ENCODE results near the gene RANBP17. TPM values are rescaled to one million over a fixed set of nuclear protein-coding genes. Genes with fewer than 3 reads are reported as not detected.

The RANBP17 gene
- total RNA-seq, 6 donors from 2014 or later: 12.6 to 81.4 (median 23.9) TPM

DNA sequence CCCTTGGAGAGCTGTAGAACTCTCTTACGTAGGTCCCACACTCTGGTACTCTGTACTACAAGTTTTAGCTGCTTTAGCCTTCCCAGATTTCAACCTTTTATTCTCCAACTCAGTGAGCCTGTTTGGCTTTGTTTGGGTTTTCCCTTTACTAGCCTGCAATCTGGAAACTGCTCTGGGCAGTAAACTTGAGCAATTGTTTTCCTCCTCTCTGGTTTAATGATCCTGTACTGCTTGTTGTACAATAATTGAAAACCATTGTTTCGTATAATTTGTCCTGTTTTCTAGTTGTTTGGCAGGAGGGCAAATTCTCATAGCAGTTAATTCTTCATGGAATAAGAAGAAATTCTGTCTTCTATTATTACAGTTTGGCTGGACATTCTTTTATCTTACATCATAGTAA is 384.4 kb downstream of the RANBP17 start:
- TF ChIP-seq, protein P1, sequence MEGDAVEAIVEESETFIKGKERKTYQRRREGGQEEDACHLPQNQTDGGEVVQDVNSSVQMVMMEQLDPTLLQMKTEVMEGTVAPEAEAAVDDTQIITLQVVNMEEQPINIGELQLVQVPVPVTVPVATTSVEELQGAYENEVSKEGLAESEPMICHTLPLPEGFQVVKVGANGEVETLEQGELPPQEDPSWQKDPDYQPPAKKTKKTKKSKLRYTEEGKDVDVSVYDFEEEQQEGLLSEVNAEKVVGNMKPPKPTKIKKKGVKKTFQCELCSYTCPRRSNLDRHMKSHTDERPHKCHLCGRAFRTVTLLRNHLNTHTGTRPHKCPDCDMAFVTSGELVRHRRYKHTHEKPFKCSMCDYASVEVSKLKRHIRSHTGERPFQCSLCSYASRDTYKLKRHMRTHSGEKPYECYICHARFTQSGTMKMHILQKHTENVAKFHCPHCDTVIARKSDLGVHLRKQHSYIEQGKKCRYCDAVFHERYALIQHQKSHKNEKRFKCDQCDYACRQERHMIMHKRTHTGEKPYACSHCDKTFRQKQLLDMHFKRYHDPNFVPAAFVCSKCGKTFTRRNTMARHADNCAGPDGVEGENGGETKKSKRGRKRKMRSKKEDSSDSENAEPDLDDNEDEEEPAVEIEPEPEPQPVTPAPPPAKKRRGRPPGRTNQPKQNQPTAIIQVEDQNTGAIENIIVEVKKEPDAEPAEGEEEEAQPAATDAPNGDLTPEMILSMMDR (IDR thresholded peaks at IDR 0.05): no peak
- no peak for TF ChIP-seq EP300 (IDR thresholded peaks at IDR 0.05)
- no peak for TF ChIP-seq POLR2AphosphoS5 (IDR thresholded peaks at IDR 0.05)
- no peak for TF ChIP-seq POLR2A (IDR thresholded peaks at IDR 0.05)
- DNase-seq (no peak), ATAC-seq (ENCODE audit: low FRiP score in 2 of 2) (no peak)
- peaks cover 0 to 7% (median 0%) of the 10 kb centered on the region in 4 donors for H3K9me3 ChIP-seq
- H3K4me3 ChIP-seq: no peak overlapping the region
- no peaks in the 10 kb centered on the region for H3K4me1 ChIP-seq
- peaks cover 0 to 5% (median 0%) of the 10 kb centered on the region in 4 donors for H3K36me3 ChIP-seq
- H3K27me3 ChIP-seq: no peaks in the 10 kb centered on the region
- WGBS, 2 donors: 90 to 91% methylated on average over 2 of the region's 2 CpGs
- H3K27ac ChIP-seq: no peak overlapping the region

DNA sequence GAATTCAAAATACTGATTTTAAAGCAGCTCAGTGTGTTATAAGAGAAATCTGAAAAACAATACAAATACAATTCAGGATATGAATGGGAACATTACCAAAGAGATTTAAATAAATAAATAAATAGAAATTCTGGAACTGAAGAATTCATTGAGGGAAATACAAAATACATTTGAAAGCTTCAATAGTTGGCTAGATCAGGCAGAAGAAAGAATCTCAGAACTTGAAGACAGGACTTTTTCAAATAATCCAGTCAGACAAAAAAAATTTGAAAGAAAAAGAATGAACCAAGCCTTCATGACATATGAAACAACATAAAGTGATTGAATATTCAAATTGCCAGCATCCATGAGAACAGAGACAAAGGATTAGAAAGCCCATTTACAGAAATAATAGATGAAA is 387.6 kb downstream of the RANBP17 start:
- H3K9me3 ChIP-seq: peaks cover 0 to 7% (median 0%) of the 10 kb centered on the region in 4 donors
- no peaks in the 10 kb centered on the region for H3K27me3 ChIP-seq
- no peaks in the 10 kb centered on the region for H3K4me1 ChIP-seq
- ATAC-seq (ENCODE audit: low FRiP score in 2 of 2): no peak
- no peak for TF ChIP-seq EP300 (IDR thresholded peaks at IDR 0.05)
- TF ChIP-seq POLR2AphosphoS5 (IDR thresholded peaks at IDR 0.05): no peak
- TF ChIP-seq, protein P1 (IDR thresholded peaks at IDR 0.05): no peak
- no peak for TF ChIP-seq POLR2A (IDR thresholded peaks at IDR 0.05)
- peaks cover 0 to 5% (median 0%) of the 10 kb centered on the region in 4 donors for H3K36me3 ChIP-seq
- DNase-seq: no peak
- no peak overlapping the region for H3K27ac ChIP-seq
- H3K4me3 ChIP-seq: no peak overlapping the region

DNA sequence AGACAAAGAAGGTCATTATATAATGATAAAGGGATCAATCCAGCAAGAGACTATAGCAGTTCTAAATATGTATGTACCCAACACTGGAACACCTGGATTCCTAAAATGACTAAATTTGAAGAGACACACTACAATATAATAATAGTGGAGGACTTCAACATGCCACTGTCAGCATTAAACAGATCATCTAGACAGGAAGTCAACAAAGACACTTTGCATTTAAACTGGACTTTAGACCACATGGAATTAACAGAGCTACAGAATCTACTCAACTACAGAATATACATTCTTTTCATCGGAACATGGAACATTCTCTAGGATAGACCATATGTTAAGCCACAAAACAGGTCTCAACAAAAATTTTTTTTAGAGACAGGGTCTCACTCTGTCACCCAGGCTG is 388.9 kb downstream of the RANBP17 start:
- DNase-seq (no peak), ATAC-seq (ENCODE audit: low FRiP score in 2 of 2) (no peak)
- 92 to 100% methylated on average over 1 of the region's 1 CpG for WGBS, 2 donors
- H3K4me1 ChIP-seq: no peaks in the 10 kb centered on the region
- H3K36me3 ChIP-seq: peaks cover 0 to 5% (median 0%) of the 10 kb centered on the region in 4 donors
- peaks cover 0 to 7% (median 0%) of the 10 kb centered on the region in 4 donors for H3K9me3 ChIP-seq
- TF ChIP-seq POLR2A (IDR thresholded peaks at IDR 0.05): no peak
- TF ChIP-seq, protein P1 (IDR thresholded peaks at IDR 0.05): no peak
- no peak for TF ChIP-seq POLR2AphosphoS5 (IDR thresholded peaks at IDR 0.05)
- no peak for TF ChIP-seq EP300 (IDR thresholded peaks at IDR 0.05)
- H3K27me3 ChIP-seq: no peaks in the 10 kb centered on the region
- no peak overlapping the region for H3K4me3 ChIP-seq
- no peak overlapping the region for H3K27ac ChIP-seq

DNA sequence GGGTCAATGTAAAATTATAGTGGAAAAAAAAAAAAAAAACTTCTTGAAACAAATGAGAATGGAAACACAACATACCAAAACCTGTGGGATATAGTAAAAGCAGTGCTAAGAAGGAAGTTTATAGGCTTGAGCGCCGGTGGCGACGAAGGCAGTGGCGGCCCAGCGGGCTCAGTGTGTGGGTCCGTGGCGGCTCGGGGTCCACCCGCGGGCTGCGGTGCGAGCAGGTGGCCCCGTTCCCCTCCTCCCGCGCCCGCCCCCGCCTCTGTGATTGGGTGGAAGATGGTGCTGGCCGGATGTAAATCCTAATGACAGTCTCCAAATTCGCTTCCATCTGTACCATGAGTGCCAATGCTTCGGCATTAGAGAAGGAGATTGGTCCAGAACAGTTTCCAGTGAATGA is 389.7 kb downstream of the RANBP17 start:
- Histone ChIP-seq H3K36me3 (peaks cover 0 to 5% (median 0%) of the 10 kb centered on the region in 4 donors), H3K4me3 (no peak overlapping the region), H3K4me1 (no peaks in the 10 kb centered on the region), H3K9me3 (peaks cover 0 to 7% (median 0%) of the 10 kb centered on the region in 4 donors), H3K27ac (no peak overlapping the region), H3K27me3 (no peaks in the 10 kb centered on the region)
- DNase-seq (peak in 1 of 2 donors; percentile 72), ATAC-seq (ENCODE audit: low FRiP score in 2 of 2) (no peak)
- TF ChIP-seq POLR2A (IDR thresholded peaks at IDR 0.05) (no peak), EP300 (IDR thresholded peaks at IDR 0.05) (no peak), POLR2AphosphoS5 (IDR thresholded peaks at IDR 0.05) (no peak)
- TF ChIP-seq, protein P1 (IDR thresholded peaks at IDR 0.05): no peak
- WGBS, 2 donors: 92 to 94% methylated on average over 21 of the region's 21 CpGs

DNA sequence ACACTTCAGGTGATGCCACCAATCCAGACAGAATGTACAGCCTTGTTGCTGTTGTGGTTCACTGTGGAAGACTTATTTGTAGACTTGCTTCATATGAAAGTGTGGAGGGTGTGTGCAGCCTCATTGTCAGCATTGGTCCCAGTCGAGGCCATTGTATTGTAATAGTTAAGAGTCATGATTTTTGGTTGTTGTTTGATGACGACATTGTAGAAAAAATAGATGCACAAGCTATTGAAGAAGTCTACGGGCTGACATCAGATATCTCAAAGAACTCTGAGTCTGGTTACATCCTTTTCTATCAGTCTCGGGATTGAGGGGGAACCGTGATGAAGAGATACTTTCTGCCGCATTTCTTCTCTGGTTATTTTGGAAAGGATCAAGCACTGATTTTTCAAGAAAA is 390.9 kb downstream of the RANBP17 start:
- Histone ChIP-seq H3K27ac (no peak overlapping the region), H3K4me1 (no peaks in the 10 kb centered on the region), H3K9me3 (peaks cover 0 to 7% (median 0%) of the 10 kb centered on the region in 4 donors), H3K27me3 (no peaks in the 10 kb centered on the region), H3K36me3 (peaks cover 0 to 5% (median 0%) of the 10 kb centered on the region in 4 donors), H3K4me3 (no peak overlapping the region)
- ATAC-seq (ENCODE audit: low FRiP score in 2 of 2) (no peak), DNase-seq (no peak)
- 94 to 95% methylated on average over 6 of the region's 6 CpGs for WGBS, 2 donors
- TF ChIP-seq POLR2A (IDR thresholded peaks at IDR 0.05): no peak
- no peak for TF ChIP-seq POLR2AphosphoS5 (IDR thresholded peaks at IDR 0.05)
- TF ChIP-seq EP300 (IDR thresholded peaks at IDR 0.05): no peak
- TF ChIP-seq, protein P1 (IDR thresholded peaks at IDR 0.05): no peak
